GM18868 (cell line): ENCODE results near the gene LTBP1.

ENCODE experiments used
- ATAC-seq: cut with Tn5 transposase; IDR thresholded peaks from one replicate; pipeline ENCODE4 v1.9.1; 2021; ENCODE audit warnings: mild to moderate bottlenecking, moderate library complexity; ENCODE audit not compliant: unreplicated experiment

The LTBP1 gene

DNA sequence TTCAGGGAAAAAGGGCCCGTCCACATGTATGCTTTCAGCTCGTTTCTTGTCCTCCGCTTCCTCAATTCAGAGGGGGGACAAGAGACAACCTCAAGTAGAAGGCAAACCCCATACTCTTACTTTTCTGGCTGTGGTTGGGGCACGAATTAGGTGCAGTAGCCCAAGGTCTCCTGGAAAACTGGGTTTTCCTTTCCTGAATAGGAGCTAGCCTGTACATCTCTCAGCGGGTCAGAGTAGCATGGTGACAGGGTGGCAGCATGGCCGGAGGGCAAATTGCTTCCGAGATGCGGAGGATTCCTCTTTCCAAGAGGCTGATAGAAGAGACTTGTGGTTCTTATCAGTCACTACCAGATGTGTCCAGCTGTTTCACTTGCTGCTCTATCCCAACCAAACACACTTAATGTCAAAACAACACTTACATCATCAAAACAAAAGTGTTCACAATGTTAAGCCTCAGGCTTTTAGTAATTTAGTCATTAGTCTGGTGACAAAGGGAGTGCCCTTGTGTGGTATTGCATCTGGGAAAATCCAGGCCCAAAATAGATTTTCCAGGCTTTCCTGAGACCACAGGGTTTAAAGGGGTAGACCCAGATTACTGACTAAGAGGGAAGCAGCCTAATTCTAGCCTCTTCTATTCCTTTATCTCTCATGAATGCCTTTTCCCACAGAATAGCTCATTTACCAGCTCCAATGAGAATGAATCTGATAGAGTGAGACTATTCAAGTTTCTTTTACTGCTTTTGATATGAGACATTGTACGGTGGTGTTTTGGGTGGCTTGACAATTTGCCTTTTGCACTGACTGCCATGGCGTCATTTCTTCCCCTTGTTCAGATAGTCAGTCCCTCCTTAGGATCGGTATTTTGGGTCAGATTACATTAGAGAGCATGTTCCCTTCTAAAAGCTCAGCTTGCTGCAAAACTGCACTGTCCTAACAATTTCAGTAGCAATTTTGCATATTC is 162.0 kb downstream of the LTBP1 start:
- ATAC-seq: no peak

DNA sequence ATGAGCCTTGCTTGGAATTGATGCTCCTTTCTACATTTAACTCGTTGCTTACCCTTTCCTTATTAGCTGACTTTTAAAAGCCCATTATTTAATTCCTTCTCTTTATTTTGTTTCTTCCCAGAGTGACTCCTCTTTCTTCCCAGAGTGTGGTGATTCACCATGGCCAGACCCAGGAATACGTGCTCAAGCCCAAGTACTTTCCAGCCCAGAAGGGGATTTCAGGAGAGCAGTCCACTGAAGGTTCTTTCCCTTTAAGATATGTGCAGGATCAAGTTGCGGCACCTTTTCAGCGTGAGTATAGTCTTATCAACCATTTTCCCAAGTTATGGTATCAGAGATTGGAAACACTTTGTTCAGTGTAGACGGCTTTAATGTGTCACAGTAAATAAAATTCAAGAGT is 163.7 kb downstream of the LTBP1 start:
- ATAC-seq: no peak

DNA sequence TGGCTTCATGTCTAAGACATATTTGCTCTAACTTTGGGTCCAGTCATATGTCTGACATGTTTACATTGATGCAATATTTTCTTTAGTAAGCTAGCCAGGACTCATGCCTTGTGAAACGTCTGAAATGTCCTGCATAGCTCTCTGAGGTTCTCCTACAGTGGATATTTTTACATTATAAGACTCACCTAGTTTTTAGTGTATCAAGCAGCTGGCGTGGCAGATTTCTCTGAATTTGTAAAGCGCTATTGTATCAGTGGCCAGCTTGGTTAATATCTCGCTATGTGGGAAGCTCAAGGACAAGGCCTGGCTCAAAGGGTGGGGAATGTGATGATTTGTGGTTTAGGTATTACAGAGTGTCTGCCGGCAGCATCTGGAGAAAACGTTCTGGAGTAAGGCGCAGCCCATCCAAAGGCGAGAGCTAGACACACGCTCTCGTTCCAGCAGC is 164.3 kb downstream of the LTBP1 start:
- ATAC-seq: no peak

DNA sequence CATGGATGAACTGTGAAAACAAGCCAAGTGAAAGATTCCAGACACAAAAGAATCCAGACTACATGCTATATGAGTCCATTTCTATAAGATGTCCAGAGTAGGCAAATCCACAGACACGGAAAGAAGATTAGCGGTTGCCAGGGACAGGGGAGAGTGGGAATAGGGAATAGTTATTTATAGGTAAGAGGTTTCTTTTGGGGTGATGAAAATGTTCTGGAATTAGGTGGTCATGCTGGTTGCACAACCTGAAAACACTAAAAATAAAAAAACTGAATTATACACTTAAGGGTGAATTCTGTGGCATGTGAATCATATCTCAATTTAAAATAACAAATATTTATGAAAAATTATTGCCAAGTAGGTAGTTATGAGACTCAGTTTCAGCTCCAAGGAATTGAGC is 168.4 kb downstream of the LTBP1 start:
- ATAC-seq: no peak

DNA sequence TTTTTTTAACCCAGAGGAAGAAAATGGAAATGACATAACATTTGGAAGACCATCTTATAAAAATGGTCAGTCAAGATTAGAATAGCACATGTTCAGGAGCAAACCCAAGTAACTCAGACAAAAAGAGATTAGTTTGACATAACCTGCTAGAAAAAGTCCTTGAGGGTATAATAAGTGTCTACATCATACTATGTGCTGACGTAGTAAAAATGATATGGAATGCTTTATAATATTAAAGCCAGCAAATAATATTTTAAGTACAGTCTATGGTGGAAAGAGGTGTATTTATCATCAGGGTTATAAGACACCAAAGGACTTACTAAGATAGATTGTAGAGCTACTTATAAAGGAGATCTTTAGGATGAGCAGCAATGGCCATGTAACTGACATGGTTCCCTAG is 169.0 kb downstream of the LTBP1 start:
- ATAC-seq: no peak

DNA sequence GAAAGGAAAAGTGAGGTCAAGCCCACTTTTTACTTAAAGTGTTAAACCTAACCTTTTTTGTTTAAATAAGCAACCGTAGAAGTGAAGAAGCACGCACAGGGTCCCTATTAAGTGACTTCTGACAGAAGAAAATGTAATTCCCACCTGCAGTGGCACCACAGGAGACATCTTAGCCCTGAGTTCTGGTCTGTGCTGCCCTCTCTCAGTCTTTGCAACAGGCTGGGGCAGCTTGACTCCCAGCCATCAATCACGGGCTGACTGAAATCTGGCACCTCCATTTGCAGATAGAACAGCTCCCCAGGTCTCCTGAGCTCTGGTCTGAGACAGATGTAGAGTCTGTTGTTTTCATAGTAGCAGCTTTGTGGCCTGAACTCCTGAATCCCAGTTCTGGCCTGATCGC is 170.0 kb downstream of the LTBP1 start:
- no peak for ATAC-seq

DNA sequence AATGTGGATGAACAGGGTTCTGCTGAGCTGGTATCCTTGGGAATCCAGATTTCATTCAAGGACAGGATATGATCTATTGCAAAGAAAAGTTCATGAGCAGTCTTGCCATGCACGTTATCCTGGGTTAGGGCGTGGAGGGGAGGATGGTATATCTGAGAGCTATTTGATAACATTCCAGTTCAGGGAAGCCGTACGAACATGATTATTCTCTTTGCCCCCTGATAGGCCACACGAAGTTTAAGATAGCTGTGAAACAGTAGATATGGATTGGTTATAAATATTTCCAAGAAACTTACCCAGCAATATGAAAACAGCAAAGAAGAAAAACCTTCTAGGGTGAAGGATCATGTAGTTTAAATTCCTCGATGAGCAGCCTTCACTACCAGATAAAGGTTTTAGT is 171.9 kb downstream of the LTBP1 start:
- ATAC-seq: no peak

DNA sequence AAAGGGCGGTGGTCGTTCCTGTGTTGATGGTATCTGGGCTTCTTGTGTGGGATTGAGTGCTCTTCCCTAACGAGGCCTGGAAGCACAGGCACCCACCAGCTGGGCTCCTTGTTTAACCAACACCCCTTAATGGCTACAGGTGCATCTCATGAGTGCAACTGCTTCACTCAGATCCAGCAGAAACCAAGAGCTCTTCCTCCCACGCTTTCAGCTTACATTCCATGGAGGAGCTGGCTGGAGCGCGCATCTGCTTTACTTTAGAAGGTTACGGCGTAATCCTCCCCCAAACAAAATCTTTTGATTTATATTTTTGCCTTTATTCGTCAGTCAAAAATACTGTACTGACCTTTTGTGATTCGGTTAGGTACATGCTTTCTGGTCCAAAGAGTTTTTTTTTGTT is 174.7 kb downstream of the LTBP1 start:
- ATAC-seq: no peak

DNA sequence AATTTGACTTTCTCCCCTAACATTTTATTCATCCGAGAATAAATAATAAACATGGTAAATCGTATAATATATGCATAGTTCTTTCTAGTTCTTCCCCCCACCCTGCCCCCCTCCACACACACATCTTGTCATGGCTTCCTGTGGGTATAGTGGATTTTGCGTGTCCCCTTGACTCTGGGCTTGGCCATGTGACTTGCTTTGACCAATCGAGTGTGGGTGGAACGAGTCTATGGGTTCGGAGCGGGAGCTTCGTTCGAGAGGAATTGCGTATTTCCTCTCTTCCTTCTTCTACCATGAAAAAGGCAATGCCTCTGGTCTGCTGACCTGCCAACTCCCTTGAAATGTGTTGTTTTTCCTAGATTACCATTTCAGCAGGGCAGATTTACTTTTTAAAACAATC is 175.2 kb downstream of the LTBP1 start:
- no peak for ATAC-seq

DNA sequence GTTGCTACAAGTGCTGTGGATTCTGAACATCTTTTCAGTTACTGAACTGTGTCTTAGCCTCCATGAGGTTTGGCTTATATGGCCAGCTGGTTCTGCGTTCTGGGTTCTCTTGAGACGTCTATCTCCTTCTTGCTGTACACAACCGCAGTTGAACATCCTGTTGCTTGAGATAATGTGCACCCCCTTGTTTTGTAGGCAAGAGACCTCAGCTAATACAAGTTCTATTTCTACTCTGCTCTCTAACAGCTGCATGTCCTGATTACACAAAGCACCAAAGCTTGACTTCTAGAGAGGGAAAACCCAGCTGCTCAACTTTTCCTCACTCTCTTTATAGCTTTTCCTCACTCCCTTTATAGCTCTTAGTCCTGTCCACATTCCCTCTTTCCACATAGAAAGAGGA is 176.0 kb downstream of the LTBP1 start:
- ATAC-seq: no peak

DNA sequence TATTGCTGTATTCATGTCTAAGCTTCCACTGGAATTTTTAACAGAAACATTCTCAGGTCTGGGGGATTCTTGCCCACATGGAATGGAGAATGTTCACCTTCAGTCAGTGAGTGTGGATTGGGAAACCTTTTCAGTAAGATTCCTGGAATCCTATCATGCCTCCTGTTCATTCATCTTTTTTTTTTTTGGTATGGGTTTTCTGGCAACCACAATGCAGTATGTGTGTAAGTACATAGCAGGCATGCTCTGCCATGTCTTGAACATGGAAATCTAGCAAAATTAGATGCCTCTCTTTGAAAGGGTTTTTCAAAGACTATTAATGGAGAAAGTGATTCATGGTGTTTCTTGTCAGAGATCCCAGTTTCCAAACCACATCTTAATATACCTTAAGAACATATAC is 176.5 kb downstream of the LTBP1 start:
- no peak for ATAC-seq

DNA sequence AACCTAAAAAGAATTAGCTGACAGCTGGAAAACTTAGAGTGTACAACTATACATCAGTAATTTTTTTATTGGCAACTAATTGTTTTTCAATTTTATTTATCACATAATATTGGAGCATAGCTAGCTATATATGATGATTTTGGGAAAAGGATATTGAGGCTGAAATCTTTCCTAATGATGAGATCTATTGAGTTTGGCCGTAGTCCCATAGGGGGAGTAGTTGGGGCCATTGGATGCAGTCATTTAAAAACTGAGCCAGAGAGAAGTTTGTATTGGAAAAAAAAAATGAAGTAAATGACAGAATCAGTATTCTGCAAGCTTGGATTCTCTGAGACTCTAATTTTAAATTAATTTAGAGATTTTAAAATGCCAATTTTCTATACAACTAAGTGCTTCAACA is 179.8 kb downstream of the LTBP1 start:
- no peak for ATAC-seq

DNA sequence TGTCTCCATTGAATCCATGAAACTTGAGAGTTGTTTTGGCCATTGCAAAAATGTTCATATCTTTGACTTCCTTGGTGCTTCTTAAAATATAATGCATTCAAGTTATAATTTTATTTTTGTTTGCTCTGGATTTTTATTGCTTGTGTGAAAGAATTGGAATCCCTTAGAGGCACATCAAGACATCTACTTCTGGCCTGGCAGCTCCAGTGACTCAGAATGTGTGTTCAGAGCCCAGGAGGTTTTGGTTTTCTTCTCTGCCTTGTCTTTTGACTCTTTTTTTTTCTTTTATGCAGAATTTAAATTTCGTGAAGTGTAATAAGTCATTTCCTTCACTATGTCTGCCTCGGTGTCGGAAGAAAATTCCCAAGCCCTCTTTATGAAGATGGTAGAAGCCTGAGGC is 180.2 kb downstream of the LTBP1 start:
- no peak for ATAC-seq

DNA sequence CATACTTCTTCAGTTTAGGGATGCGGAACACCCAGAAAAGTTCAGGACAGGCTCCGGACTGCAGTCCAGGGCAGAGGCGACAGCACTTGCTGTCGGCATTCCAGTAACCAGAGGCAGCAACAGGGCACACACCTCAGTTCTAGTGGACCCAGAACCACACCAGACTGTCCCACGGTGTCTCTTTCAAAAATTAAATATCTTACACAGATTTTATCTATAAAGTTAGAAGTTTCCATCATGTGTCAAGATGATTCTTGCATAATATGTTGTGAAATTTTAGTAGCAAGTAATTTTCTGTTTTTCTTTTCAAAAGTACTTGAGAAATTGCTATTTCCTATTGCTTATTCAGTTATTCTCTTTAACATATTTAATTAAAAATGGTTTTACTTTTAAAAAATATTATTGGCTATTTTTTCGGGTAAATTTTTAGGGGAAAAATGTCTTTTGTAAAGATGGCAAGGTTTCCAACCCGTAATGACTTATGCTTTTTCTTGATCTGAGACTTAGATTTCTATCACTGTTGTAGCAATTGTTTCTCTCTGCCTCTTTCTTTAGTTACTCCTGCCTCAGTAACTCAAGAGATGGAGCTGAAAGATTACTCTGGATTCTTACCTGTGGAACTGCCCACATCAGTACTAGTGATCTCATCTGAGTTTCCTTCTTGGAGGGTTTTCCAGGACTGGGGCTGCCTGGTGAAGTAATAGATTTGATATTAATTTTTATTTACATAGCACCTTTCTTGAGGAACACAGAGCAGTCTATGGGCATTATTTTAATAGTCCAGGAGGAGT is 182.7 kb downstream of the LTBP1 start:
- ATAC-seq: no peak

DNA sequence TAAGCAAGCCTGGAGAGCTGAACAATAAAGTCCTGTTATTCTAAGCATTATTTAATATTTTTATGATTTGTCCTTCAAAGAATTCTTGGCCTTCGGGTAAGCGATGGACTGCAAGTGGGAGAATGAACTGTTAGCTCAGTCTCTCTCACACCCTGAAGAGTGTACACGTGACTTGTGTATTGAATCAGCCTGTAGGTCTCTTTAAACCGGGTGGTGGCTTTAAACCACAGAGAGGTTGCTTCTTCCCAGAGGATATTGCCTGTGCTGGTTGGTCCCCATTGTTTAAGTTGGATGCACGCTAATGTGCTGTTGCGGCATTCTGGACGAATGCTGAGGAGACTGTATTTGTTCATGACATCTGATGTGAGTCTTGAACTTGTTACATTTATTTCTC is 183.3 kb downstream of the LTBP1 start:
- ATAC-seq: no peak

DNA sequence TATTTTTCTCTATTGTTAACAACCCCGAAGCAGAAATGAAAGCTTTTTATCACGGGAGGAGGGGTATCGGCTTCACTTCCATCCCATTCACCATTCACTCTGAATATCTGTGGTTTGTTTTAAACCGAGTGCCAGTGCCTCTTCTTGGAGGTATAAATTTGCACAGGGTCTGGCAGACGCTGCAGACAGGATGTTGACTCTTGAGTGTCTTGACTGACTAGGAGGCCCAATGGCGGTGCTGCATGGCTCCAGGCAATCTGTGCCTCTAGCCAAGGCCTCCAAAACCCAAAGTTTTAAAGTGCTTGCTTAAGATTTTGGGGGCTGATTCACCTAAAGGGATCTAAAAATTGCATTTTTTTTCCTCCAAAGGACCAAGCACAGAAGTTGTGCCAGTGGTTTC is 183.8 kb downstream of the LTBP1 start:
- ATAC-seq: no peak

DNA sequence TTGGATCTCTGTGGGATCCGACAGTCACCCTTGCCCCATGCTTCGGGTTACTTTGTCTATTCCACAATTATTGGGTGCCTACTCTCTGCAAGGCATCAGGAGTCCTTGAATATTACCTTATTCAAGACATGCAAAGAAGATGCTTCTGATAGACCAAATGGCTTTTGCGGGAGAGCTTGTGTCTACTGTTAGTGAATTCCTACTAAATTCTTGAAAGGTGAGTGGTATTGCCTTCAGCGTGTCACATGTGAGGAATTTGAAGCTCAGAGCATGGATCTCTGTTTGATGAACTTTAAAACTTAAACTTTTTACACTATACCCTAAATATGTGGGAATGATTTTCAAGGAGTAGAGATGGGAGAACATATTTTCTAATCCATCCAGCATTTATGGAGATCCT is 184.4 kb downstream of the LTBP1 start:
- no peak for ATAC-seq

DNA sequence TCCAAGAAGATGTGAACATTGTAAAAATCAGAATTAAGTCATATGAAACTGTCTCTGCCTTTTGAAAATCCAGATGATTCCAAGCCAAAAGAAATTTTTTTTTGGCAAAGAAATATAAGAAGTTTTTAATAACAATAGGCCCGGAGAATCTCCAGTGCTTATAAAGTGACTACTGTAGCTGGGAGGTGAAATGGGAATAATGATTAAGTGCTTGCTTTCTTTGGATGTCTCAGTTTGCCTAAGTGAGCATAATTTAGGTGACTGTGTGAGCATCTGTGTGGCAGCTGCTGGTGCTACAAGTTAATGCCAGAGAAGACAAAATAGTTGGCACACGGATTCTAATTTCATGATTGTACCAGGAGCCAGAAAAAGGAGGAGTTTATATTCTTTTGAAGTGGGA is 185.0 kb downstream of the LTBP1 start:
- no peak for ATAC-seq

DNA sequence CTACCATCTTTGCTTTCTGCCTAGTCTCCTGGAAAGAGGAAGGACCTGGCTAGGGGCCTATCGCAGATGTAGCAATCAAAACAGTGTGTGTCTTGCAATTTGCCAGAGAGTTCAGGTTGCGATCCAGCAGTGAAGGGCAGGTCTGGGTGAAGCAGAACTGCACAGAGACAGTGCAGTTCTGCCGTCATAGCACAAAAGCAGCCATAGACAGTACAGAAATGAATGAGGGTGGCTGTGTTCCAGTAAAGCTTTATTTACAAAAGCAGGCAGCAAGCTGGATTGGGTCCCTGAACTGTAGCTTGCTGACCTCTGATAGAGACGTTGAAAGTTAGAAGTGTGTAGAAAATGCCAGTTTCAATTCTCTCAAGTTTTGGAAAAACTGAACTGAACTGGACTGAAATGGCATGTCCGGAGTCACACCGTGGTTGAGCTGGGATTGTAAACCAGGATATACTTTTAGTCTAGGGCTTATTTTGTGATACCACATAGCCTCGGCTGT is 186.8 kb downstream of the LTBP1 start:
- no peak for ATAC-seq

DNA sequence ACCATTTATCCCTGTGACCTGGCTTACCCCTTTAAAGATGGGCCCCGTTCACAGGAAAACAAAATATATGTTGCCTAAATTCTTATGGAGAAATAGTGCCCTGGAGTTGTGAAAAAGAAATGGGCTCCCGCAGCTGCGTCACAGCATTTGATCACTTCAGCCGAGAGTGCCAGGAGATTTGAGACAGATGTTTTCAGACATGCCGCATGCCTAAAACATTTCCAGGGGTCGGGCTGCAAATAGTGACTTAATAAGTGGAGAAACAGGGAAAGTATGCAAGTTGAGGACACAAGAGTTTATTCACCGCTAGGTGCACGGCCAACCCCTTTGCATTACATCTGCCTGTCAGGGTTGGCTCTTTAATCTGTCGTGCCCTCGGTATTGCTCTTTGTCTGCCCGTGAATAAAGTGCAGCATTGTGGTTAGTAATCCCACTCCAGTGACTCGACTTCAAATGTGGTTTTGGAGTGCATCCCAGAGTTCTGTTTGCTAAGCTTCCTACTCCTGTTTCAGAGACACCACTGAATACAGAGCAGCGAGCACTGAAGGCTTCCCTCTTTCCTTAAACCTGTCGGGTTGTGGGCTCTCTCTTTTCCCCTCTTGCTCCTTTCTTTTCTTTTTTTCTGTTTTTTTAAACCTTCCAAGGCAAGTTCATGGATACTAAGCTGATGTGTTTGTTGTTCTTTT is 187.5 kb downstream of the LTBP1 start:
- ATAC-seq: no peak

DNA sequence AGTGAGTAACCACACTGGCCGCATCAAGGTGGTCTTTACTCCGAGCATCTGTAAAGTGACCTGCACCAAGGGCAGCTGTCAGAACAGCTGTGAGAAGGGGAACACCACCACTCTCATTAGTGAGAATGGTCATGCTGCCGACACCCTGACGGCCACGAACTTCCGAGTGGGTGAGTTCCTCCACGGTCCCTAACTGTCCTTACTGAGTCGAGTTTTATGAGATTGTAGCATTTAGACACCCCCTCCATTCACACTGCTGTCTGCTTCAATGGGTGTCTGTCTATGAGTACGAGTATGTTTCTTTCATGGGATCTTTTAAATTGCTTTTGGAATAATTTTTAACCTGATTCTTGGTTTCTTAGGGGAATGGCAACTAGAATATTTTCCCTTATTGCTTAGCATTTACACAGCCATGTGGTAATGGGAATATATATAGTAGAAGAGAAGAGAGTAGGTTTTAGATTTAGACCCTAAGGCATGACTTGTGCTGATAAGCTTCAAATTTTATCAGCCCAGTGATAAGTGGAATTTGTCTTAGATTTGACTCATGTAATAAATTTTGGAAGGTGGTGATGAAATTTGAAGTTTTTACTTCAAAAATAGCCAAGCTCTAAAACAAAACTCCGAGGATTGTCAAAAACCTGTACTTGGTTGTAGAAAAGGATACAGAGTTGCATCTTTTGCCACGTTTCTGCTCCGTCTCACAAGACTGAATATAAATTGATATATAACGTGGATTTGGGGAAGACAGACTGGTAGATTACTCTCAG is 188.2 kb downstream of the LTBP1 start:
- no peak for ATAC-seq
